Activated CD8-positive, alpha-beta memory T cell treated with anti-CD3 and anti-CD28 coated beads, Interleukin-2, amount 50 U/mL, for 1 hour (primary cell): ENCODE data around the gene NOB1.

Experiments used
- DNase-seq: peaks from one replicate; pipeline ENCODE4 v3.0.0-alpha.2; 2020; ENCODE audit errors: extremely low read depth

The NOB1 gene

DNA sequence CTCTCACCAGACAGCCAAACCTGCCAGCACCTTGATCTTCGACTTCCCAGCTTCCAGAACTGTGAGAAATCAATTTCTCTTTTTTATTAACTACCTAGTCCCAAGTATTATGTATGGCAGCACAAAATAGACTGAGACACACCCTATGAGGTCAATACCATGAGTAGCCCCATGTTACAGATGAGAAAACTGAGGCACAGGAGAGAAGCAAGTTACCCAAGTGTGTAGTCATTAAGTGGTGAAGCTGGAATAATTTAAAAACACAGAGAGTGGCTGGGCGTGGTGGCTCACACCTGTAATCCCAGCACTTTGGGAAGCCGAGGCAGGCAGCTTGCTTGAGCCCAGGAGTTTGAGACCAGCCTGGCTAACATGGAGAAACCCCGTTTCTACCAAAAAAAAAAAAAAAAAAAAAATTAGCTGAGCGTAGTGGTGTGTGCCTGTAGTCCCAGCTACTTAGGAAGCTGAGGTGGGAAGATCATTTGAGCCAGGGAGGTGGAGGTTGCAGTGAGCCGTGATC lies 33.2 kb downstream of the NOB1 start:
- no peak for DNase-seq

- no peak for DNase-seq
Observed at GRCh38 chr16:69720822-69721430, 33.8 kb downstream of the NOB1 start.

DNA sequence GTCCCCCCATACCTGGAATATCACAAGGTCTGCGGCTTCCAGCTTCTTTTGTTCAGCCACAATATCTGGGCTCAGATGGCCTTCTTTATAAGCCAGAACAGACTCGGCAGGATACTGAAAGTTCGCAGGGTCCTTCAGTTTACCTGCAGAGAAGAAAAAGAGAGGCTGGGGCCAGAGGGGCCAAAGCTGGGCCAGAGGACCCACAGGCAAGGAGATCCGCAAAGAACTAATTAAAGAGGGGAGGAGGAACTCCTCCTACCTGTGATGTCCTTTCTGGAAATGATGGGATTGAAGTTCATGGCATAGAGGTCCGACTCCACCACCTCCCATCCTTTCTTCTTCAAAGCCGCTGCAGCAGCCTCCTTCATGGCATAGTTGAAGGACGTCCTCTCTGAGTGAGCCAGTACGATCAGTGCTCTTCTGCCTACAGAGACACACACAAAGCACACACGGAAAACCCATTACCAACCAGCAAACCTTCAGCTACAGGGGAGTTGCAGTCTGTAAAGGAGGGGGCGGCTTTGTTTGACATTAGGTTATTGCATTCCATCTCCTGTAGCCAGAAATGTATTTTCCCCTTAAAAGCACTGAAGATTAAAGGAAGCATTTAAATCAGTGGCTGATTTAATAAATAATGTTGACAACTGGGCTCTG lies 36.5 kb downstream of the NOB1 start:
- no peak for DNase-seq

DNA sequence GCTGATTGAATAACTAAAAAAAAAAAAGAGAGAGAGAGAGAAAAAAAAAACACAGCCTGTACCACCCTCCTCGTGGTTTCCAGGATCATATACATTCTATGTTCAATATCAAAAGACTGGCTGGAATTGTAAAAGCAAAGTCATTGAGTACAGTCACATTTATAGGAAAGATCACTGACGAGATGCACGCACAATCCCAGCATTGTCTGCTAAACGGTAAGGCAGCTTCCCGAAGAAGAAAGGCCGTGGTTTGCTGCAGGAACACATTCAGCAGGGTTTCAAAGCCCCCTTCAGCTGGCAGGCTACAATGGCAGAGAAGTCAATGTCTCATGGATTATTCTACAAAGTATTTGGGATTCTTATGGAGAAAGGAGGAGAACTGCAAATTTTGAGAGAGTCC lies 37.7 kb downstream of the NOB1 start:
- no peak for DNase-seq

DNA sequence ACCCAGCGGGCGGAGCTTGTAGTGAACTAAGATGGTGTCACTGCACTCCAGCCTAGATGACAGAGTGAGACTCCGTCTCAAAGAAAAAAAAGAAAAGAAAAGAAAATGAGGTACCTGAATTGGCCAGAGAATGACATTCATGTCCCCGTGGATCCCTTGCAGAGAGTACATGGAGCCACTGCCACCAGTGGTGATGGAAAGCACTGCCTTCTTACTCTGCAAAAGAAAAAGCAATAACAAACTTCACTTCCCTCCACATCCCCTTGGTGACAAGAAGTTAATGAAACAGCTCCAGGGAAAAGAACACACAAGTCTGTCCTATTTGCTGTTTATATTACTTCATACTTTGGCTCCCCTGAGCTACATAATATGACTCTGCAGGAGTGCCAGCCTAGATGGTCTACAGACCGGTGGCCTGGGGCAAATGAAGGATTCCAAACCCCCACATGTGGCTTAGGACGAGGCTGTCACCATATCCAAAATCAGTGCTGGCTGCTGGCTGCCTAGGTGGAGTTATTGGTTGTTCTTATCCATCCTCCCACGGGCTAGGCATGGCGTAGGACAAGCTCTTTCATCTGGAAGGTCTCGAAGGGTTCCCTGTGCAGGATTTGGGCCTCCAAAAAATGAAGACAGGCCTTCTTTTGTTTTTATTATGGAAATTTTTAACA lies 41.7 kb downstream of the NOB1 start:
- DNase-seq = no peak

GRCh38 chr16:69712277-69712676 lies 42.4 kb downstream of the NOB1 start:
- DNase-seq = no peak

DNA sequence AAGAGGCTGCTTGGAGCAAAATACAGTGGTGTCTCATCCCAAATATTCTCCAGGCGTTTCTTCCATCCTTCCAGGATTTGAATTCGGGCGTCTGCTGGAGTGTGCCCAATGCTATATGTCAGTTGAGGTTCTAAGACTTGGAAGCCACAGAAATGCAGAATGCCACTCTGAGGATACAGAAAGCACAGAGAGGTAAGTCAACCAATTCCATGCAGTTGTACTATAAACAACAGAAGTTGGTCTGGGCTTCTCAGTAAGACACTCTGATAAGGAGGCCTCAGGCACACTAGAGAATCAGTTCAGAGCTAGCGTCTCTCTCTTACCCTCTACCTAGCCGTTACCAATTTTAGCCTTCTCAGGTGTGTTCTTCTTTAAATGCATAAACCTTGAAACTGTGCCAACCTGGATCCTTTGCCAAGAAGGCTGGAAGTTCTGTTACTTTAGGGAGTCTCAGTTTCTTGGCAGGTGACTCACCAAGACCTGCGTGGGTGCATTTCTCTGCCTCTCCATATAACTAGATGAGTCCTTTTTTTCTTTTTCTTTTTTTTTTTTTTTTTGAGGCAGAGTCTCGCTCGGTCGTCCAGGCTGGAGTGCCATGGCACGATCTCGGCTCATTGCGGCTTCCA lies 43.5 kb downstream of the NOB1 start:
- no peak for DNase-seq

DNA sequence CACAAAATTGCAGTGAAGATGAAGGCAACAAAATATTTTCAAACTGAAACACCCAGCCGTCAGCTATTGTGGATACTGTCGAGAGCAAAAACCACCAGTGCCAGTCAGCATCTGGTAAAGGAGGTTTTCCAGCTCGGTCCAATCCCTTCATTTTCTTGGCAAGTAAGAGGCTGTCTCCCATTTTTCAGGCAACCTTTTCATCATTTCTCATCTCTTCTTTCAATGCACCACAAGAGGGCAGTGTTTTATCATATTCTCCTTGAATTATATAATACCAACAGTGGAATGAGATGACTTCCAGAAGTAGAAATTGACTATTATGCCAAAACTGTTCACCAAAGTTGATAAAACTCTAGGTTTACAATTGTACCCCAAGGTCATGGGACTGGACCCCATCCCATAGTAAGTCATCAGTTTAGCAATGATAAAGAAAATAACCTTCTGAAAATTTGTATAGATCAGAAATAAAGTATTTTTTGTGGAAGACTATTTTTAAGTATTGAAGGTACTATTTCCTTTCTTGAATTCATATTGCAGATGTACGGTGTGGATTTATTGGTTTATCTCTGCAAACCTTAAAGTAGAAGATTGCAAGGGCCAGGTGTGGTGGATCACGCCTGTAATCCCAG lies 45.2 kb downstream of the NOB1 start:
- DNase-seq = no peak

DNA sequence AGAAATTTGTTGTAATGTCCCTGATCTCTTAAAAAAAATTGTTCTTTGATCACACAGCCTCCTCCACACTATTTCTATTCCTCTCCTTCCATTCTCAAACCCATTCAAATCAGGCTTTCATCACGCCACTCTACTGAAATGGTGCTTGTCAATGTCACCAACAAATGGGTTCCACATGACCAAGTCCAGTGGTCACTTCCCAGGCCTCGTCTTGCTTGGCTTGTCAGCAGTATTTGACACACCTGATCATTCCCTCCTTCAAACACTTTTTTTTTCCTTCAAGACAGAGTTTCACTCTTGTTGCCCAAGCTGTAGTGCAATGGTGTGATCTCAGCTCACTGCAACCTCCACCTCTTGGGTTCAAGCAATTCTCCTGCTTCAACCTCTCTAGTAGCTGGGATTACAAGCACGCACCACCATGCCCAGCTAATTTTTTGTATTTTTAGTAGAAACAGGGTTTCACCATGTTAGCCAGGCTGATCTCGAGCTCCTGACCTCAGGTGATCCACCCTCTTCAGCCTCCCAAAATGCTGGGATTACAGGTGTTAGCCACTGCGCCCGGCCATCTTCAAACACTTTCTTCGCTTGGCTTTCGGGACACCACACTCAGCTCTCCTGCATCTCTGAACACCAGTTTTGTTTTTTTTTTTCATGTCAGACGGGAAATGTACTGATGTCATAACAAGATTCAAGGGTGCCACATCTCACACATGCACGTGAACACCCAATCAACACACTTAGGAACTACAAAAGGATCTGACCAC lies 46.6 kb downstream of the NOB1 start:
- no peak for DNase-seq

- no peak for DNase-seq
Observed at GRCh38 chr16:69706975-69707340, 47.8 kb downstream of the NOB1 start.

DNA sequence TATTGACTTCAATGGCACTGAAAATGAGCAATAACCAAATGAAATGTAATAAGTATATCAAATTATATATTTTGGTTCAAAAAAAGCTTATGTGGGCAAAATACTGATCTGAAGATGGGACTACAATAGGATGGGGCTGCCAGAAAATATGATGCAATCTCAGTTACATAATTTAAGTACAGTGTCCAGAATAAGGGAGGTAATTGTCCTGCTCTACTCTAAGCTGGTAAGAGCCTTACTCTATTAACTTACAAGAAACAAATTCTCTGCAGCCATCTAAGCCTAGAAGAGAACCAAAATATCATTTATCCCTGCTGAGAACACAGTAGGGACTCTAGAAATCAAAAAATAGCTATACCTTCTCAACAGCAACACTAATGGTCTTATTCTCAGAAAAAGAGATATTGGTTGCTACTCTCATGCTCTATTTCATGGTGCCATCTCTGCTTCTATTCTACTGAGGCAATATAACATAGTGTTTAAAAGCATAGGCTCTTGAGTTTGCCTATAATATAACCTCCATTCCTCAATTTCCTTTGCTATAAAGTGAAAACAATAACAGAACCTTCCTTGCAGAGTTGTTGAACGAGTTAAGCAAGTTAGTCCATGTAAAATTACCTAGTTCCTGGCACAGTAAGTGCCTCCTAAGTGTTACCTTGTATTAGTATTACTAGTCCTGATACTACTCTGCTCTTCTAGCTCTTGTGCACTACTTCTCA lies 48.3 kb downstream of the NOB1 start:
- DNase-seq = no peak

DNA sequence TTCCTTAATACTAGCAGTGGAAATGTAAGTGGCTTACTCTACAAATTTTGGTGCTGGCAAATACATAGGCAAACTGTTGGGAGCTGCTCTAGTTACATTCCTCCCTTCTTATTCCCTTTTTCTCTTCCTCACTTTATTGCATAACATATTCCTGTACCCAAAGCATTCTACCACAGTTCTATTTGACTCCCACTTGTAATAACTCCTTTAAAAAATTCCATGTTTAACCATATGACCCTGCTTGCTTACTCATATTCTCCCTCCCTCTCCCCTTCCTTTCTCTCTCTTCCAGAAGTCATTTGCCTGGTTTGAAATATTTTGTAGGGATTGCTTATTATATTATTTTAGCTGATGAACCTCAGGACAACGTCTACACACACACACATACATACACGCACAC lies 51.1 kb downstream of the NOB1 start:
- no peak for DNase-seq

GRCh38 chr16:69701866-69702265 lies 52.9 kb downstream of the NOB1 start:
- DNase-seq = no peak

GRCh38 chr16:69701452-69701851 lies 53.3 kb downstream of the NOB1 start:
- DNase-seq = no peak

- DNase-seq = no peak
Observed at GRCh38 chr16:69699915-69700314, 54.8 kb downstream of the NOB1 start.

GRCh38 chr16:69698404-69698803 lies 56.3 kb downstream of the NOB1 start:
- DNase-seq = no peak

DNA sequence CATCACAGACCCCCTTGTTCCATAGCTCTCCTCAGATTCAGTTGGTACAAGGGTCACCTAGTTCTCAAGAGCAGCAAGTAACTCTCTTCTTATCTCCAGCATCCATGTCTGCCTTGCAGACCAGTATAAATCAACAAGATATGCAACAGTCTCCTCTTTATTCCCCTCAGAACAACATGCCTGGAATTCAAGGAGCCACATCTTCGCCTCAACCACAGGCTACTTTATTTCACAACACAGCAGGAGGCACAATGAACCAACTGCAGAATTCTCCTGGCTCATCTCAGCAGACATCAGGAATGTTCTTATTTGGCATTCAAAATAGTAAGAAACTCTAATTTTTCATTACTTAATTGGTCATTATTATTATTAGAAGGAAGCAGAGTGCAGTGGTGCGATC lies 60.8 kb downstream of the NOB1 start:
- no peak for DNase-seq

- no peak for DNase-seq
Observed at GRCh38 chr16:69691980-69692911, 62.5 kb downstream of the NOB1 start.
